Hepatic stellate cell (primary cell): ENCODE results near the gene LRRFIP1.
"Not testable (repeated sequence)": the region's sequence is repeated elsewhere in the genome, so short reads cannot be mapped to it uniquely, and the experiment has no call there.

Experiments
- DNase-seq: peaks from one replicate; pipeline ENCODE4 v3.0.0; 2011; ENCODE audit warnings: low spot score

Gene LRRFIP1, protein sequence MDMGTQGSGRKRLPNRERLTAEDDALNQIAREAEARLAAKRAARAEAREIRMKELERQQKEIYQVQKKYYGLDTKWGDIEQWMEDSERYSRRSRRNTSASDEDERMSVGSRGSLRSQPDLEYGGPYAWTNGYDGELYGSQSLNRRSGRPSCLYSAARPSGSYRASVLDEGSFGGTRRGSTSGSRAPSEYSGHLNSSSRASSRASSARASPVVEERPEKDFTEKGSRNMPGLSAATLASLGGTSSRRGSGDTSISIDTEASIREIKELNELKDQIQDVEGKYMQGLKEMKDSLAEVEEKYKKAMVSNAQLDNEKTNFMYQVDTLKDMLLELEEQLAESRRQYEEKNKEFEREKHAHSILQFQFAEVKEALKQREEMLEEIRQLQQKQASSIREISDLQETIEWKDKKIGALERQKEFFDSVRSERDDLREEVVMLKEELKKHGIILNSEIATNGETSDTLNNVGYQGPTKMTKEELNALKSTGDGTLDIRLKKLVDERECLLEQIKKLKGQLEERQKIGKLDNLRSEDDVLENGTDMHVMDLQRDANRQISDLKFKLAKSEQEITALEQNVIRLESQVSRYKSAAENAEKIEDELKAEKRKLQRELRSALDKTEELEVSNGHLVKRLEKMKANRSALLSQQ

DNA sequence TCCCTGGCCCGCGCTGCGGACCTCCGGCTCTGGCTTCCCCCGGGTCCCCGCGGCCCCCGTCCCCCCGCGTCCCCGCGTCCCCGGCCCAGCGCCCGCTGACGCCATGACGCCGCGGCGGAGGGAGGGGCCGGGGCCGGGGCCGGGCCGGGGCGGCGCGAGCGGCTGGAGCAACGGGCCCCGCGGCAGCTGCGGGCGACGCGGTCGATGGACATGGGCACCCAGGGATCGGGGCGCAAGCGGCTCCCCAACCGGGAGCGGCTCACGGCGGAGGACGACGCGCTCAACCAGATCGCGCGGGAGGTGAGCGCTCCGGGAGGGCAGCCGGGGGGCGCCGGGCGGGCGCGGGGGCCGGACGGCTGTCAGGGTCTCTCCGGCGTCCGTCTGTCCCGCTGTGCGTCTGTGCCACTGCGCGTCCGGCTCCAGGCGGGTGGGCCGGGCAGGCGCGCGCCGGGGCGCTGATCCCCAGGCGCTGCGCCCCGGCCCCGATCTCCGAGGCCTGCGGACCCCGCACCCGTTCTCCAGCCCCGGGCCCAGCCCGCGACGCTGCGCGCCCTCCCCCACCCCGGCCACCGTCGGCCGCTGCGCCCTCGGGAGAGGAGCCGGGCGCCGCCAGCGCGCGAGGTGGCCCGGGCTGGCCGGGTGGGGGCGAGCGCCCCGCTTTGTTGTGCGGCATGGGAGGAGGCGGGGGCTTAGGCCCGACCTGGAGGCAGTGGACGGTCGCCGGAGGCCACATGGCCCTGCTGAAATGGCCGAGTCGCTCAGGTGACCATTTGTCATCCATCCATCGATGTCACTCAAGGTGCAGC, at the start of gene LRRFIP1:
Gene LRRFIP1 (plus strand): TSS at position 147 of the 806 bp plus-strand sequence. CDS start 58 bp downstream, at position 205.
- DNase-seq: peak; percentile 72

DNA sequence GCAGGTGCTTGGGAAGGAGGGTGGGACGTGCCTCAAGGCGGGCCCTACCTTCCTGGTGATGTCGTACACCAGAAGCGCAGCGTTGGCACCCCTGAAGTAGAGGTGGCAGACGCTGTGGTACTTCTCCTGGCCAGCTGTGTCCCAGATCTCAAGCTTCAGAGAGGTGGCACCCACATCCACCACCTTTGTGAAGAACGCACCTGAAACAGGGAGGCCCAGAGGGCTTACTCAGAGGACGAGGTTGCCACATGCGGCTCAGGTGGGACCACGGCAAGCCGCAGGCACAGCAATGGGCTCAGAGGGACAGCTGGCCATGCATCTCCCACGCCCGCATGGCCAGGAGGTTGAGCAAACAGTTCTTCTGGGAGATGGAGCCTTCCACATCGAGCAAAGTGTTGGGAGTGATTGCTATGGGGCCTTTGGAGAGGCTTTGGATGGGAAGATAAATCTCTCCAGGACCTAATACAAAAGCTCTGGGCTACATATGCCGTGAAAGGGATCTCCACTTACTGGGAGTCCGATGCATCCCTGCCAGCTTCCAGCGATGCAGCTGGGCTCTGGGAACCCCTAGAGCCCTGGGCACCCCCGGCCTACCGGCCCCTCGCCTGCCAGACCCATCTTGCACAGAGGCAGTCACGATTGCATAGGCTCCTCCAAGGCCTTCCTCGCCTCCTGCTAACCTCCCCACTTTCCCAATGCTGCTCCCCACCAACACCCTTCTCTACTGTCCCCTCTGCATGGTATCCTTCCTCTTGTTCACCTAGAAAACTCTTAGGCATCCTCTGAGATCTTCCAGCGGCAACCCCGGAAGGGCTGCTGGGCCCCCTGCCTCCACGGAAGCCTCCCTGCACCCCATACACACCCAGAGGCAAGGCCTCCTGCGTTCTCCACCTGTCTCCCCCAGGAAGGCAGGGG, 49.2 kb upstream of the LRRFIP1 start:
- DNase-seq: no peak

DNA sequence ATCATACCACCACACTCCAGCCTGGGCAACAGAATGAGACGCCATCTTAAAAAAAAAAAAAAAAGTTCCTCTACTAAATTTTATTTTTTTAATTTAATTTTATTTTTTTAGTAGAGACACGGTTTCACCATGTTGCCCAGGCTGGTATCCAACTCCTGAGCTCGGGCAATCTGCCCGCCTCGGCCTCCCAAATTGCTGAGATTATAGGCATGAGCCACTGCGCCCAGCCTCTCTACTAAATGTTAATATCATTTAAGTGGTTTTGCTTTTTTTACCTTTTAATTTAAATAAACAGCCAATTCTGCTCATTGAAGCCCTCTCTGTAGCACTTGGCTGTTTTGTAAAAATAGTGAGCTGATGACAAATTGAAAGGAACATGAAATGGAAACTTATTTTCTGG, 46.1 kb upstream of the LRRFIP1 start:
- no peak for DNase-seq

DNA sequence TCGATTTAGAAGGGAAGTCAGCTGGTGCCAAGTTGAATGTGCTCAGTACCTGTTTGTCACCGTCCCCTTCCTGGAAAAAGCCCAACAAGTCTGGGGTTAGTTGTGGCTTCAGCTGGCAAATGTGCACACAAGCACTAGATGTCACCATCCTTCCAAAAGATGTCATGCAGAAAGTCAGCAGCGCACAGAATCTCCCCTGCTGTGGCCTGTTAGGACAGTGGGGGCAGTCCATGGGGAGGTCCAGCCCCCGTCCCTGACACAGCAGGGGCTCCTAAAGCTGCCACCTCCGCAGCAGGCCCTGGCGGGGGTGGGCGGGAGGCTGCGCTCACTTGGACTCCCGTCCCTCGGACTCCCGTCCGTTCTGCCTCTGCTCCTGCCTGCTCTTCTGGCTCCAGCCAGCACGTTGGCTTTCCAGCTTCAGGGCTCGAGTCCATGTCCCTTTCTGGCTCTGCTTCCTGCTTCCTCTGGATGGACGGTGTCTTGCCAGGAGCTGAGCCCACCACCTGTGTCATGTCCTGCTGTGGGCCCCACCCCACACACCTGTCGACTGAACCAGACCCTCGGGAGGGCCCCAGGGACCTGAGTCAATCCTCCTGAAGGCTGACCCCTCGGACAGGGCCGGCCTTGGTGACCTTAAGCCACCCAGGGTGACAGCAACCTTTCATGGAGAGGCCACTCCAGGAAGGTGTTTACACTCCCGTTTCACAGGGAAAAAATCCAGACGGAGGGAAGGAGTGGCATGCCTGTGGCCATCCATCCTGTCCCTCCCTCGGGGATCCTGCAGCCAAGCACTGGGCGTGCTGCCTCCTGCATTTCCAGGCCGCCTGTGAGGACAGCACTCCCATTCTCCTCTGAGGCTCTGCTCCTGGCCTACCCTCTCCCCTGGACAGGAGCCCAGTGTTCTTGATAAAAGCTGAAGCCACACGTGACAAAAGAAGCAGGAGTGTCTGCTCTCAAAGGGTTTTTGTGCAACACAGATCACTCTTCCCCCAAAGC, 45.3 kb upstream of the LRRFIP1 start:
- DNase-seq: peak; percentile 88

DNA sequence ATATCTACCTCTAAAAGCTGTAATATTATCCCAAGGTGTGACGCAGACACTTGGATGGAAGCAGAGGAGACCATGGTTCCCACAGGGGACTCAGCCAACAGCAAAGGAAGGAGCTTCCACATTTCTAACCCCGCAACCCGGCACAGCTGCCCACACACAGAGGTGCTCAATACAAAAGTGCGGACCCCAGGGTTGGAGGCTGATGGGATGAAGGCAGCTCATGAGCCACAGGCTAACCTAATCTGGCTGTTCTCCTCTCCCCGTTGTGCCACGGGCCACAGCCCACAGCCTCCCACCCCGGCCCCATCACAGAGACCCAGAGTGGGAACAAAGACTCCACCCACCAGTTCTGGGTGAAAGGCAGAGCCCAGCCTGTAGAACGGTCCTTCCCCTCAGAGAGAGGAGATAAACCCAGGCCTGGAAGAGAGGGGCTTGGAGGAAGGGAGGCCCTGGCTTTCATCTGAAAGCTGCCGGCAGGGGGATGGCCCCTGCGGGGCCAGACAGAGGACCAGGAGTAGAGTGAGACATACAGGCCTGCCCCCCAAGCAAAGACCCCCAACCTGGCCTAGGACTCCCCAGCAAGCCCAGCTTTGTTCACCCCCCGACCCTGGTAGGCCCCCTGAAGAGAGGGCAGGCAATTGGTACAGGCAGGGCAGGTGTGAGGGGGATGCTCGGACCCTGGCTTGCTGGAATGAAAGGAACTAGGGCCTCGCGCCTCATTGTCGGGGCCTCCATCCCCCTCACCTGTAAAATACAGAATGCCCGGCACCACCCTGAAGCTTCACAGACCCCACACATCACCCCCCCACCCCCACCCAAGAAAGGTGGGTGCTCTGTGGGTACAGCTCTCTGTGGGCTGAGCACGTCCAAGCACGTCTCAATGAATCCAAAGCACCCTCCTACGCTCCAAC, 43.7 kb upstream of the LRRFIP1 start:
- DNase-seq: no peak

DNA sequence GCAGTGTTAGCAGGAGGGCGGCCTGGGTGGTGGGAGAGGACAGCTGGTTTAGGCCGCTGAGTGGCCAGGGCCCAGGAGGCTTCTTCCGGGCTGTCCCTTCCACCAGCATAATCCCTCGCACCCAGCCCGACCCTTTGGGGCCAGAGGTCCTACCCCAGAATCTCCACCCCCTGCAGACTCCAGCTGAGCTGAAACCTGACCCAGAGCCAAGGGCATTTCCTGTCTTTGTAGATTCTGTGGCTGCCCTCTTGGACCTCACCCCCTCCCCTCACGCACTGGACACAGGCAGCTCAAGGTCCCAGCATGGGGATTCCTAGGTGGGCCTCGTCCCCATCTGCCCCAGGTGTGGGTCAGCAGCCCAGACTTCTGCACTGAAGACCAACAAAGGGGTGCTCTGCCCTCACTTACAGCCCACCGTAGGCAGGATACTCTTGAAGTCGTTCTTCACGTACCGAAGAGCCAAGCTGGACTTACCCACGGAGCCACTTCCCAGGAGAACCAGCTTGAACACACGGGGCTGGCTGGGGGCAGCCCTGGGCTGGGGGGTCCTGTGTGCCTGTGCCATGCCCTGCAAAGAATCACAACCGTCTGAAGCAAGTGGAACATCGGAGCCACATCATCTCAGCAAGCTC, 41.7 kb upstream of the LRRFIP1 start:
- no peak for DNase-seq

DNA sequence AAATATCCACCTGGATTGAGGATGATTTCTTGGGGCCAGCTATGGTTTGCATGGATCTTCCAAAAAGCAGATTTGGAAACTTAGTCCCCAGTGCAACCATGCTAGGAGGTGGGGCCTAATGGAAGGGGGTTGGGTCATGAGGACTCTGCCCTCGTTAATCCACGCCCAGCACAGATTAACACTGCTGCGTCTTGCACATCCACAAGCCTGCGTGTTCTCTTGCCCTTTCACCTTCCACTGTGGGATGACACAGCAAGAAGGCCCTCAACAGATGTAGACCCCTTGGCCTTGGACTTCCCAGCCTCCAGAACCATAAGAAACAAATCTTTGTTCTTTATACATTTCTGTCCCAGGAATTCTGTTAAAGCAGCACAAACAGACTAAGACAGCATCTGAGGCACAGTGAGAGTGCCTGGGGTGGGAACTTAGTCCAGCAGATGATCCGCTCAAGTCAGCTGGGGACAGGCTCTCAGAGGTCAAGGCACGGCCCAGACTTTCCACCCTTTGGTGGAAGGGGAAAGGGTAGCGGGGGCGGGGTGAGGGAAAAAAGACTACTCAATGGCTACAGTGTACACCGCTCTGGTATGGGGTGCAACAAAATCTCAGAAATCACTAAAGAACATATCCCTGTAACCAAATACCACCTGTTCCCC, 39.2 kb upstream of the LRRFIP1 start:
- no peak for DNase-seq

DNA sequence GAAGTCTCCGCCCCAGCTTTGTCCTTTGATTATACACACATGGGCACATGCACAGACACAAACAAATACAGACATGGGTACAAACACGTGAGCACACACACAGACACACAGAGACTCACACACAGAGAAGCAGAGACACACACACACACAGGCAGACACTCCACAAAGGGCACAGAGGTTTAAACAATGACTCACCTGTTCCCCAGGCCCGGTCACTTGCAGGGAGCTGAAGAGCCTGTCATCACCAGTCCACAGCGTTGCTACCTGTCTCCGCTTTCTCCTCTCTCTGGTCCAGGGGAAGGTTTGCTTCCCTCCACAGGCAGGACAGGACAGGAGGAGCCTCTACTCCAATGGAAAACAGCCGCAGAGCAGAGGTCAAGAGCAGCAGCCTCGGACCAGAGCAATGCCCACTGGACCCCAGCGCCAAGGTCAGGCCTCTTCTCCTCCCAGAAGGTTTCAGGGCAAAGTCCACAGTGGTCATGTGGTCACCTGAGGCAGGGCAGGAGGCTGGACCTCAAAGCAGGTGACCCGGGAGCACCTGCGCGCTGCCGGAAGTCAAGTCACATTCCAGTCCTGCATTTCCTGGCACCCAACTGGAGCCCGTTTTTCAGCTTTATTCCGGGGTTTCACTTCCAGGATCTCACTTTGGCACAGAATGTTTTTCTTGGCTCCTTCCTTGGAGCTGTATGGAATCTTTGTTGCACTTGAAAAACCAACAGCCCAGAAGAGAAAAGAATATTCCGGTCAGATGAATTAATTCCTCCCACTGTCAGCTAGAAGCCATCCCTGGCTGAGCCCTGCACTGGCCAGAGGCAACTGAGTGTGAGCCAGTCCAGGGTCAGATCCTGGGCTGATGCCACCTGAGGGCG, 36.9 kb upstream of the LRRFIP1 start, which contains the start of gene RAB17:
Gene RAB17 (minus strand): TSS at position 463 of the 869 bp plus-strand sequence. CDS start 4,580 bp downstream, outside the sequence.
- peak; percentile 66 for DNase-seq

DNA sequence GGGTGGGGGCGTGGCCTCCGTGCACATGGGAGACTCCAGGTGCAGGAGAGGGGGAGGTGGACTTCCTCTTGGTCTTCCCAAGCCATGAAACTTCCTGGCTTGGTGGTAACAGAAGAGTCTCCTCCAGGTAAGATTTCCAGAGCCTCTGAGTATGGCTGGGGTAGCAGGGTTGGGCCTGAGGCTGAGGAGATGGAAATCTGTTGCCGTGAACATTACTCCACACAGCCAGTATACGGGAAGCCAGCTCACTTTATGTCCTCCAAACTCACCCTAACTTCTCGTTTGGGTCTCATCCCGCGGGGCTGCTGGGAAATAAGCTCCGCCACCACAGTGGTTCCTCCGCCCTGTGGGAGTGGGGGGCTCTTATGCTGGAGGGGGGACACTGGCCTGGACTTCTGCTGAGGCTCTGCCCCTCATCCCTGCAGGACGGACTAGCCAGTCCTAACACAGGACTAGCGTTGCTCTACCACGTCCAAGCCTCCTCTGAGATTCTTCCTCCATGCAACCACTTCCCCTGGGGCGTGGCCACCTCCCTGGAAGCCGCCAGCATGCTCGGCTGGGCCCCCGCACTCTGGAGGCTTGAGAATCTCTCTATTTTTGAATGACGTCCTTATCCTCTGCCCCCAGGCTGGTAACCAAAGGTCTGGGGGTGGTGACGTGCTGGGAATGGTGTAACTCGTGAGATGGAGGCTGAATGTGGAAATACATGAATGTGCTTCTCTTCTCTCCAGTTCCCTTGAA, 36.1 kb upstream of the LRRFIP1 start:
- no peak for DNase-seq

DNA sequence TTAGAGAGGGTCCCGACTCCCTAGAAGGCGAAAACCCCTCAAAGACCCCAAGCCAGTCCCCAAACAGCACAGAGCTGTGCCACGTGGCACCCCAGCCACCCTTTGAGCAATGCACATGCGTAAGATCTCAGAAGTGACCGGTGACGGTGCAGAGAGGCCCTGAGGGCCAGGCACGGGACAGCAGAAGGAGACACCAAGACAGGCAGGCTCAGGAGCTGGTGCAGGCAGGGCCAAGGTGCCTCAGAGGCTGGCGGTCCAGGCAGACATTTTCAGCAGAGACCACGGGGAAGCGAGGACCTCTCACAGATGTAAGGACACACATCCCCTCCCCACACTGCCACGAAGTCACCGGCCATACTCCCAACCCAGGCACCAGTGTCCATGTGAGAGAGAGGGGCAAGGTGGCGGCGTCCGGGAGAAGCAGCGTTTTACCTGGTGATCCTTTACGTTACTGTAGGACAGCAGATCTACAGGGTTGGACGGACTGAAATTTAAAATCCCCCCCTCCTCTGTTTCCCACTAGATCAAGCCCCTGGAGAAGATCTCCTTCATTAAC, 34.9 kb upstream of the LRRFIP1 start:
- DNase-seq: no peak

DNA sequence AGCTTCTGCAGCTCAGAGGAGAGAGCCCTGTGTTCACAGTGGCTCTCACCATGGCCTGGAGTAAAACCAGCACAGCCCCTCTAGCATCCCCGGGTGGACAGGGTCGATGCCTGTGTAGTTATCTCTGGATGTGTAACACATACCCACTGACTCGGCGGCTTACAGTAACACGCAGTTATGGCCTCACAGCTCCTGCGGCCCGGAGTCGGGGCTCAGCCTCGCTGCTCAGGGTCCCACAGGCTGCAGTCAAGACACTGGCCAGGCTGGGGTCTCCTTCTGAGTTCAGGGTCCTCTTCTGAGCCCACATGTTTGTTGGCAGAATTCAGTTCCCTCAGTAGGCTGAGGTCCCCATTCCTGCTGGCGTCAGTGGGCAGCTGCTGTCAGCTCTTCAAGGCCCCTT, 34.4 kb upstream of the LRRFIP1 start:
- no peak for DNase-seq

DNA sequence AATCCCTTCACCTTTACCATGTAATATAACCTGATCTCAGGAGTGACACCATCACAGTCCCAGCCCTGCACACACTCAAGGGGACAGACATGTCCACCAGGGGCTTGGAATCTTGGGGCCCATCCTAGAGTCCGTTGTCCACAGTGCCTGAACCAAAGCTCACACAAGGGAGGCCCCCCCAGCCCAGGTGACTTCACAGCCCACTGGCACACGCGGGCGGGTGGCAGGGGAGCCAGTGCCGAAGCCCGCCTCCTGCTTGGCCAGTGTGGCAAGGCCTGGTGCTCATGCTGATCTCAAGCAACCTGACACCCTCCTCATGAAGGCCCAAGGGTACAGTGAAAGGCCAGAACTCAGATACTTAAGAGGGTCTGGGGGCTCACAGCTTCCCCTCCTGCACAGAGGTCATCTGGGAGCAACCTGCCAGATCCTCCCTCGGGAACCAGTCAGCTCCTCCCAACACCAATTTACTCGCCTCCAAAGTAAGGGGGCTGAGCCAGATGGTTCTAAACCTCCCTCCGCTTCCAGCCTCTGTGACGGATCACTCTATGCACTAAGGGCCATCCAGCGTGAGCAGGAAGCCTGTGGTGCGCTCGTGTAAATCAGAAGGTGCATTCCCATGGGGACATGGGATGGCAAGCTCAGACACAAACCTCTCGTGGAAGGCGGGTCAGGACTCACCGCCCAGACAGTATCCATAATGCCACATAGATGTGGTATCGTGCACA, 33.6 kb upstream of the LRRFIP1 start:
- DNase-seq: no peak

DNA sequence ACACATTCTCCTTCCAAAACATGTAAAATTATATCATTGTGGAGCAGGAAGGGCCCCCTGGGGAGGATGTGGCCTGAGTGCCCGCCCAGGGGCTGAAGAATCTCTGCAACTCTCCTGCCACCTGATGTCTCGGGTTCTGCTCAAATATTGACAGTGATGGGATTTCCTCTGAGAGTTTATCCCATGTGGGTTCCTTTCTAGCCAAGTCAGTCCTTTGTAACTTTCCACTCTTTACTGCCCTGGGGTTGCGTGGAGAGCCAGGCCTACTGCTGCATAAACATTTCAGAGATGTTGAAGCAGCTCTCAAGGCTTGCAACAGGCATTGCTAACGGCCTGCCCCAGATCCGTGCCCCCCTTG, 32.9 kb upstream of the LRRFIP1 start:
- DNase-seq: no peak

DNA sequence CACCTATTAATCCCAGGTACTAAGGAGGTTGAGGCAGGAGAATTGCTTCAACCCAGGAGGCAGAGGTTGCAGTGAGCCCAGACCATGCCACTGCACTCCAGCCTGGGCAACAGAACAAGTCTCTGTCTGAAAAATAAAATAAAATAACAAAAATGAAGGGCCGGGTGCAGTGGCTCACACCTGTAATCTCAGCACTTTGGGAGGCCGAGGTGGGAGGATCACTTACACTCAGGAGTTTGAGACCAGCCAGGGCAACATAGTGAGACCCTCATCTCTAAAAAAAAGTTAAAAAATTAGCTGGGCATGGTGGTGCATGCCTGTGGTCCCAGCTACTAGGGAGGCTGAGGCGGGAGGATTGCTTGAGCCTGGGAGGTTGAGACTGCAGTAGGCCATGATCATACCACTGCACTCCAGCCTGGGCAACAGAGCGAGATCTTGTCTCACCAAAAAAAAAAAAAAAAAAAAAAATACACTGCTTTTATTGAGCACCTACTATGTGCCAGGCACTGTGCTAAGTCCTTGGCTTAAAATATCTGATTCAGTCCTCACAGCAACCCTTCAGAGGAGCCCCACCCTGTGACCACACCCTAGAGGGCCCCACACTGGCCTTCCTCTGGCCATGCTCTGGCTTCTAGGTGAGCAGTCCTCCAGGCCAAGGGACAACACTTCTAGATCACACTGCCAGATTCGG, 31.4 kb upstream of the LRRFIP1 start:
- DNase-seq: not testable (repeated sequence)
